IMR-90 (cell line): ENCODE results near the gene SLC30A9. TPM values are rescaled to one million over a fixed set of nuclear protein-coding genes. Genes with fewer than 3 reads are reported as not detected.

Source experiments
- ATAC-seq: fragments of 200-7000 bp; cut with Tn5 transposase; 2 replicates; pipeline ENCODE4 v1.9.1; 2020; ENCODE audit warnings: low read depth, mild to moderate bottlenecking, moderate library complexity
- BruUV-seq: library from RNA; stranded (reverse); fragments of 400-500 nt; replicated peaks from 2 replicates; lab custom pipeline; 2021; lab: Mats Ljungman, UMichigan
- CTCF ChIA-PET: fragments of 300-600 bp; formaldehyde crosslinking; extraction: SDS; loops from one replicate; lab custom pipeline; 2021; ENCODE audit warnings: antibody characterized with exemption; lab: Yijun Ruan, JAX
- POLR2A ChIA-PET: fragments of 300-600 bp; sonication (Branson Sonifier 250); formaldehyde crosslinking; loops from one replicate; lab custom pipeline; 2022; ENCODE audit warnings: antibody characterized with exemption; ENCODE audit not compliant: unreplicated experiment; lab: Charles Lee
- DNase-seq: peaks from one replicate; pipeline ENCODE4 v3.0.0; 2013
- H2AFZ ChIP-seq: replicated peaks from 2 replicates; pipeline ENCODE3; 2013; ENCODE audit warnings: low read length, mild to moderate bottlenecking; ENCODE audit not compliant: poor library complexity
- H2AK5ac ChIP-seq: 2 replicates; pipeline ENCODE4 v1.6.1; 2013; ENCODE audit warnings: low read depth, low read length, inconsistent platforms
- H2AK9ac ChIP-seq: replicated peaks from 2 replicates; pipeline ENCODE3; 2013; ENCODE audit warnings: mild to moderate bottlenecking, low read depth, low read length, moderate library complexity; ENCODE audit not compliant: poor library complexity
- H2BK120ac ChIP-seq: 2 replicates; pipeline ENCODE4 v1.6.1; 2013; ENCODE audit warnings: low read depth, low read length, inconsistent platforms
- H2BK15ac ChIP-seq: 3 replicates; pipeline ENCODE4 v1.6.1; 2013; ENCODE audit warnings: low read depth, low read length, inconsistent platforms
- H2BK20ac ChIP-seq: 2 replicates; pipeline ENCODE4 v1.6.1; 2013; ENCODE audit warnings: low read depth, mild to moderate bottlenecking, inconsistent platforms, low read length, moderate library complexity
- H2BK5ac ChIP-seq: 2 replicates; pipeline ENCODE4 v1.6.1; 2013; ENCODE audit warnings: mild to moderate bottlenecking, low read depth, low read length, inconsistent platforms; ENCODE audit not compliant: poor library complexity, severe bottlenecking
- H3K14ac ChIP-seq: replicated peaks from 2 replicates; pipeline ENCODE4 v1.6.1; 2013; ENCODE audit warnings: low read depth, low read length, inconsistent platforms
- H3K18ac ChIP-seq: 2 replicates; pipeline ENCODE4 v1.6.1; 2013; ENCODE audit warnings: low read depth, low read length, control low read depth
- H3K23ac ChIP-seq: 2 replicates; pipeline ENCODE4 v1.6.1; 2013; ENCODE audit warnings: low read depth, low read length, inconsistent platforms
- H3K27ac ChIP-seq: 2 replicates; pipeline ENCODE4 v1.5.1; 2013; ENCODE audit warnings: mild to moderate bottlenecking, control low read depth, low read length; ENCODE audit not compliant: insufficient read depth
- H3K27me3 ChIP-seq: 2 replicates; pipeline ENCODE4 v1.6.1; 2013; ENCODE audit warnings: low read length; ENCODE audit not compliant: control insufficient read depth, insufficient read depth
- H3K36me3 ChIP-seq: 2 replicates; pipeline ENCODE4 v1.6.1; 2013; ENCODE audit warnings: low read length, mixed read lengths; ENCODE audit not compliant: control insufficient read depth, insufficient read depth
- H3K4ac ChIP-seq: 2 replicates; pipeline ENCODE4 v1.6.1; 2013; ENCODE audit warnings: low read depth, low read length, inconsistent platforms
- H3K4me1 ChIP-seq: 2 replicates; pipeline ENCODE4 v1.6.1; 2013; ENCODE audit warnings: low read length, mixed read lengths; ENCODE audit not compliant: control insufficient read depth, insufficient read depth
- H3K4me2 ChIP-seq: 2 replicates; pipeline ENCODE4 v1.6.1; 2013; ENCODE audit warnings: low read depth, mild to moderate bottlenecking, control low read depth, low read length, moderate library complexity
- H3K4me3 ChIP-seq: 2 replicates; pipeline ENCODE4 v1.5.1; 2013; ENCODE audit warnings: low read depth, mild to moderate bottlenecking, control low read depth, low read length, moderate library complexity; ENCODE audit not compliant: insufficient read depth
- H3K56ac ChIP-seq: 2 replicates; pipeline ENCODE4 v1.6.1; 2013; ENCODE audit warnings: low read length, inconsistent platforms; ENCODE audit not compliant: insufficient read depth; ENCODE audit errors: extremely low read depth
- H3K79me1 ChIP-seq, 2 experiments: 2 replicates each; pipeline ENCODE4 v1.6.1; 2013; ENCODE audit warnings: low read length in 2 of 2, inconsistent platforms in 1 of 2, low read depth in 1 of 2
- H3K9ac ChIP-seq: 2 replicates; pipeline ENCODE4 v1.6.1; 2013; ENCODE audit warnings: low read depth, low read length, control low read depth
- H3K9me1 ChIP-seq: 2 replicates; pipeline ENCODE4 v1.6.1; 2013; ENCODE audit warnings: low read length, inconsistent platforms; ENCODE audit not compliant: insufficient read depth
- H3K9me3 ChIP-seq: 2 replicates; pipeline ENCODE4 v1.6.1; 2013; ENCODE audit warnings: low read length; ENCODE audit not compliant: control insufficient read depth, insufficient read depth
- H4K20me1 ChIP-seq: 2 replicates; pipeline ENCODE4 v1.6.1; 2013; ENCODE audit warnings: low read length, inconsistent platforms; ENCODE audit not compliant: insufficient read depth
- H4K5ac ChIP-seq: 2 replicates; pipeline ENCODE4 v1.6.1; 2013; ENCODE audit warnings: mild to moderate bottlenecking, low read depth, low read length, control low read depth
- H4K8ac ChIP-seq, 2 experiments: 2 replicates each; pipeline ENCODE4 v1.6.1; 2013; ENCODE audit warnings: low read depth in 2 of 2, low read length in 2 of 2, control low read depth in 1 of 2, inconsistent platforms in 1 of 2
- H4K91ac ChIP-seq: 2 replicates; pipeline ENCODE4 v1.6.1; 2013; ENCODE audit warnings: low read depth, low read length, inconsistent platforms; ENCODE audit not compliant: insufficient read depth
- BHLHE40 ChIP-seq: fragments of 150-350 bp; IDR thresholded peaks from 2 replicates; pipeline ENCODE4 v1.6.1; 2016; ENCODE audit warnings: mild to moderate bottlenecking, low read depth, low read length
- CEBPB ChIP-seq: IDR thresholded peaks from 2 replicates; pipeline ENCODE4 v1.6.1; 2012; ENCODE audit warnings: low read depth, low read length, improper control_type of control experiment
- CHD1 ChIP-seq: IDR thresholded peaks from 2 replicates; pipeline ENCODE4 v1.6.1; 2012; ENCODE audit warnings: low read depth, low read length, improper control_type of control experiment
- CTCF ChIP-seq: conservative IDR thresholded peaks from 2 replicates; pipeline ENCODE4 v1.5.1; 2012; ENCODE audit warnings: mild to moderate bottlenecking, low read depth, low read length, improper control_type of control experiment
- FOS ChIP-seq: fragments of 150-350 bp; IDR thresholded peaks from 2 replicates; pipeline ENCODE4 v1.6.1; 2016; ENCODE audit warnings: low read depth, low read length
- MAFK ChIP-seq: IDR thresholded peaks from 2 replicates; pipeline ENCODE4 v1.6.1; 2012; ENCODE audit warnings: low read depth, low read length, improper control_type of control experiment
- MAZ ChIP-seq: IDR thresholded peaks from 2 replicates; pipeline ENCODE4 v1.6.1; 2012; ENCODE audit warnings: low read depth, mild to moderate bottlenecking, low read length, improper control_type of control experiment, moderate library complexity, borderline replicate concordance
- NFE2L2 ChIP-seq: fragments of 150-350 bp; IDR thresholded peaks from 2 replicates; pipeline ENCODE4 v1.6.1; 2016; ENCODE audit warnings: low read depth, mild to moderate bottlenecking, low read length
- POLR2A ChIP-seq: IDR thresholded peaks from 2 replicates; pipeline ENCODE4 v1.6.1; 2012; ENCODE audit warnings: mild to moderate bottlenecking, low read depth, low read length
- RAD21 ChIP-seq: IDR thresholded peaks from 2 replicates; pipeline ENCODE4 v1.6.1; 2012; ENCODE audit warnings: low read length, improper control_type of control experiment
- RCOR1 ChIP-seq: IDR thresholded peaks from 2 replicates; pipeline ENCODE4 v1.6.1; 2012; ENCODE audit warnings: mild to moderate bottlenecking, low read length, improper control_type of control experiment; ENCODE audit not compliant: insufficient replicate concordance
- RFX5 ChIP-seq: IDR thresholded peaks from 2 replicates; pipeline ENCODE4 v1.8.0; 2012; ENCODE audit warnings: low read depth, mild to moderate bottlenecking, low read length, moderate library complexity
- SMC3 ChIP-seq: fragments of 150-350 bp; IDR thresholded peaks from 2 replicates; pipeline ENCODE4 v1.6.1; 2016; ENCODE audit warnings: low read depth, mild to moderate bottlenecking, antibody characterized with exemption, low read length, moderate library complexity
- USF2 ChIP-seq: fragments of 150-350 bp; IDR thresholded peaks from 2 replicates; pipeline ENCODE4 v1.6.1; 2017; ENCODE audit warnings: mild to moderate bottlenecking, antibody characterized with exemption, low read length, low read depth
- WGBS, 2 experiments: methylation state at CpG; one replicate each; pipeline versions ENCODE4 v1.1.5 to v1.1.7; 2013; ENCODE audit warnings: missing lambda C conversion rate in 2 of 2; ENCODE audit not compliant: insufficient read length in 1 of 2; ENCODE audit errors: extremely low coverage in 2 of 2; 5-methylcytosine and 5-hydroxymethylcytosine counted together
- dilution Hi-C: fragments of 300-500 bp; cut with HindIII; formaldehyde crosslinking; loops from one replicate; pipeline ENCODE4 v1.14.3; 2018; ENCODE audit warnings: low sequenced_read_pairs; ENCODE audit not compliant: unreplicated experiment
- in situ Hi-C: fragments of 300-500 bp; cut with MboI; formaldehyde crosslinking; loops from 3 replicates; pipeline ENCODE4 v1.14.3; 2019; ENCODE audit warnings: low sequenced_read_pairs, inconsistent platforms, mixed read lengths
- intact Hi-C: fragments of 100-400 bp; cut with micrococcal nuclease; formaldehyde crosslinking; loops from 2 replicates; pipeline ENCODE4 v1.10.0; 2022
- polyA plus RNA-seq, 3 experiments: library from polyadenylated mRNA; depleted of rRNA; stranded (reverse); fragments of >200 nt; gene quantifications; 2 replicates each; pipeline ENCODE4 v1.2.3, GENCODE V29; 2012; ENCODE audit warnings: low replicate concordance in 1 of 3
- total RNA-seq: library from RNA; depleted of rRNA; stranded (reverse); fragments of >200 nt; gene quantifications from 2 replicates; pipeline ENCODE4 v1.2.3, GENCODE V29; 2012

The SLC30A9 gene
- total and polyA plus RNA-seq, 2 of the 4 experiments (the other 2 are of a cell fraction), result 32.0 to 72.6 TPM

GRCh38 chr4:41994461-41994985, 4.2 kb downstream of the SLC30A9 start:
- intact Hi-C loops, result no loop called here
- ATAC-seq, result no peak

More at GRCh38 chr4:41994461-41994985, 4.2 kb downstream of the SLC30A9 start:
- peaks cover 30 to 51% of the 10 kb centered on the region in 2 experiments for H3K79me1 ChIP-seq
- H2AFZ ChIP-seq, result no peak overlapping the region
- no peak overlapping the region for H2BK120ac ChIP-seq
- BruUV-seq, result no TSS peak
- 100% methylated on average over 1 of the region's 3 CpGs; no CpG with 5 or more reads in 1 of the 2 experiments for WGBS, 2 experiments
- no peak overlapping the region for H2BK20ac ChIP-seq
- peaks cover 5% of the 10 kb centered on the region; the same call in 1 of the 2 replicates for H3K9me1 ChIP-seq
- H3K18ac ChIP-seq, result no peak overlapping the region
- H4K5ac ChIP-seq, result no peak overlapping the region
- in situ Hi-C loops (no loop called here), dilution Hi-C loops (no loop called here)
- H4K20me1 ChIP-seq, result peaks cover 7% of the 10 kb centered on the region
- H3K36me3 ChIP-seq, result no peaks in the 10 kb centered on the region
- H3K27me3 ChIP-seq, result no peaks in the 10 kb centered on the region
- no peaks in the 10 kb centered on the region for H3K9me3 ChIP-seq
- H4K91ac ChIP-seq, result no peak overlapping the region
- CTCF ChIA-PET, result no interaction called here
- no peak for DNase-seq
- H2BK5ac ChIP-seq, result no peak overlapping the region
- POLR2A ChIA-PET, result no interaction called here
- H2BK15ac ChIP-seq, result no peak overlapping the region
- no peak overlapping the region for H3K9ac ChIP-seq
- no peak overlapping the region for H2AK9ac ChIP-seq
- no peak overlapping the region for H2AK5ac ChIP-seq
- H4K8ac ChIP-seq, result no peak overlapping the region
- H3K56ac ChIP-seq, result no peak overlapping the region
- H3K4me3 ChIP-seq, result no peak overlapping the region
- H3K4ac ChIP-seq, result no peak overlapping the region
- no peak overlapping the region for H3K14ac ChIP-seq
- H3K23ac ChIP-seq, result no peak overlapping the region
- peaks cover 5% of the 10 kb centered on the region for H3K4me1 ChIP-seq
- TF ChIP-seq RFX5, result no peak
- no peak for TF ChIP-seq POLR2A
- TF ChIP-seq NFE2L2, result no peak
- no peak for TF ChIP-seq CEBPB
- TF ChIP-seq CHD1, result no peak
- no peak for TF ChIP-seq CTCF
- TF ChIP-seq RAD21, result no peak
- TF ChIP-seq BHLHE40, result no peak
- TF ChIP-seq MAFK, result no peak
- TF ChIP-seq FOS, result no peak
- no peak for TF ChIP-seq MAZ
- no peak for TF ChIP-seq RCOR1
- TF ChIP-seq SMC3, result no peak
- TF ChIP-seq USF2, result no peak
- H3K4me2 ChIP-seq, result no peak overlapping the region
- no peak overlapping the region for H3K27ac ChIP-seq
